ENCODE measurements around the gene RNF217. TPM values are rescaled to one million over a fixed set of nuclear protein-coding genes. Genes with fewer than 3 reads are reported as not detected.
"Not testable (repeated sequence)": the region's sequence is repeated elsewhere in the genome, so short reads cannot be mapped to it uniquely, and the experiment has no call there.

The RNF217 gene
- total RNA-seq, 1 donor from 2014 or later, result 14.2 TPM

- no peak for TF ChIP-seq CTCF (IDR thresholded peaks at IDR 0.05; ENCODE audit: insufficient read depth, low read length, severe bottlenecking)
- Histone ChIP-seq H3K36me3 (ENCODE audit: control insufficient read depth, insufficient read depth, low read length) (no peaks in the 10 kb centered on the region), H3K27me3 (ENCODE audit: control insufficient read depth, insufficient read depth, low read length) (no peaks in the 10 kb centered on the region), H3K4me3 (ENCODE audit: low read depth, low read length) (peak overlapping the region; percentile 65)
- FAIRE-seq (no peak), DNase-seq (ENCODE audit: low read depth) (peak; percentile 22)
Observed at GRCh38 chr6:124963831-124964763, 1.9 kb downstream of the RNF217 start.

- peak overlapping the region; percentile 65 for H3K4me3 ChIP-seq (ENCODE audit: low read depth, low read length)
Observed at GRCh38 chr6:124964764-124965105, 2.5 kb downstream of the RNF217 start.

DNA sequence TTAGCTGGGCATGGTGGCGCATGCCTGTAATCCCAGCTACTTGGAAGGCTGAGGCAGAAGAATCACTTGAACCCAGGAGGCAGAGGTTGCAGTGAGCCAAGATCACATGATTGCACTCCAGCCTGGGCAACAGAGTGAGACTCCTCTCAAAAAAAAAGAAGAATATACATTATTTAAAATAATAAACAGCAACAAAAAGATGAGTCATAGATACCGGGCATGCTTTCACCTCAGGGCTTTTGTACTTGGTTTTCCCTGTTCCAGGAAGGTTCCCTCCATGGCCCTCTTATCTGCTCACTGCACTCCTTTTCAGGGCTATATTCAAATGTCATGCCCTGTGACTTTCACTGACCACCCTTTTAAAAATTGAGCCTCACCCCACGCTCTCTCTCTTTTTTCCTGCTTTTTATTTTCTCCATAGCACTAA, 3.2 kb downstream of the RNF217 start:
- not testable (repeated sequence) for H3K36me3 ChIP-seq (ENCODE audit: control insufficient read depth, insufficient read depth, low read length); H3K27me3 ChIP-seq (ENCODE audit: control insufficient read depth, insufficient read depth, low read length); H3K4me3 ChIP-seq (ENCODE audit: low read depth, low read length); FAIRE-seq
- DNase-seq (ENCODE audit: low read depth), result peak; percentile 60

More at GRCh38 chr6:124964764-124965105, 2.5 kb downstream of the RNF217 start:
- FAIRE-seq (no peak), DNase-seq (ENCODE audit: low read depth) (peak; percentile 31)
- no peak for TF ChIP-seq CTCF (IDR thresholded peaks at IDR 0.05; ENCODE audit: insufficient read depth, low read length, severe bottlenecking)
- Histone ChIP-seq H3K36me3 (ENCODE audit: control insufficient read depth, insufficient read depth, low read length) (no peaks in the 10 kb centered on the region), H3K27me3 (ENCODE audit: control insufficient read depth, insufficient read depth, low read length) (no peaks in the 10 kb centered on the region)

DNA sequence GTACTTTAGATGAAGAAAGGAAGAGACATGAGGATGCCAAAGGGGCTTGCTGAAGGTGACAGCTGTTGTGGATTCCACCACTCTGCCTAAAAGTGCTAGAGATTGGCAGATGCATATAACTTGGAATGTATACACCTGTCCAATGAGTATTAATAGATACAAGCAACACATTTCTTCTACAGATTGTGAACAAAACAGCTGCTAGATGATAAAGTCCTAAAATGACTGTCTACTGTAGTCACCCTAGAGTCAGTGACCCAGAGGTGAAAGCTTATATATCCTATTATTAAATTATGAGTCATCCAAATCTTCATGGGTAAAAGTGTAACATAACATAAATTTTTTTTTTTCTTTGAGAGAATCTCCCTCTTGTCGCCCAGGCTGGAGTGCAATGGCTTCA, 5.2 kb downstream of the RNF217 start:
- peak; percentile 47 for DNase-seq (ENCODE audit: low read depth)
- Histone ChIP-seq H3K36me3 (ENCODE audit: control insufficient read depth, insufficient read depth, low read length) (peaks cover 3% of the 10 kb centered on the region), H3K27me3 (ENCODE audit: control insufficient read depth, insufficient read depth, low read length) (no peaks in the 10 kb centered on the region), H3K4me3 (ENCODE audit: low read depth, low read length) (no peak overlapping the region)
- FAIRE-seq, result no peak
- TF ChIP-seq CTCF (IDR thresholded peaks at IDR 0.05; ENCODE audit: insufficient read depth, low read length, severe bottlenecking), result no peak

- FAIRE-seq (no peak), DNase-seq (ENCODE audit: low read depth) (no peak)
- Histone ChIP-seq H3K27me3 (ENCODE audit: control insufficient read depth, insufficient read depth, low read length) (no peaks in the 10 kb centered on the region), H3K36me3 (ENCODE audit: control insufficient read depth, insufficient read depth, low read length) (peaks cover 5% of the 10 kb centered on the region), H3K4me3 (ENCODE audit: low read depth, low read length) (no peak overlapping the region)
- TF ChIP-seq CTCF (IDR thresholded peaks at IDR 0.05; ENCODE audit: insufficient read depth, low read length, severe bottlenecking), result no peak
Observed at GRCh38 chr6:124968401-124968800, 6.2 kb downstream of the RNF217 start.

DNA sequence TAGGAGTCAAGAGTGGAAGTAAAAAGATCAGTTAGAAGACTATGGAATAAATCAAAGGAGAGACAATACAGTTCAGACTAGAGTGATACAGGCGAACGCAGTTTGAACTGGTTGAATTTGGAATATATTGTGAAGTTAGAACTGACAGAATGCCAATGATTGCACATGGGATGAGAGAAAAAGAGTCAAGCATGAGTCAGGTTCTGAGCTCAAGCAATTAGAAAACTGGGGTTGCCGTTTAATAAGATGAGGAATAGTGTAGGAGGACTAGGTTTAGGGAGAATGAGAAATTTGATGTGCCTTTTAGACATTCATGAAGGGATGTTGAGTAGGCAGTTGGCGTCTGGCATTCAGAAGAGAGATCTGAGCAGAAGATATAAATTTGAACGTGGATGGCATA, 8.0 kb downstream of the RNF217 start:
- no peaks in the 10 kb centered on the region for H3K27me3 ChIP-seq (ENCODE audit: control insufficient read depth, insufficient read depth, low read length)
- no peak for DNase-seq (ENCODE audit: low read depth)
- no peak for FAIRE-seq
- peaks cover 8% of the 10 kb centered on the region for H3K36me3 ChIP-seq (ENCODE audit: control insufficient read depth, insufficient read depth, low read length)
- TF ChIP-seq CTCF (IDR thresholded peaks at IDR 0.05; ENCODE audit: insufficient read depth, low read length, severe bottlenecking), result no peak
- no peak overlapping the region for H3K4me3 ChIP-seq (ENCODE audit: low read depth, low read length)
